H1 (cell line): ENCODE measurements around the gene PLA2G10. TPM values are rescaled to one million over a fixed set of nuclear protein-coding genes. Genes with fewer than 3 reads are reported as not detected.
A peak's percentile ranks its signal among the peaks of the same experiment; 100 is the strongest.

Experiments
- CTCF ChIA-PET: fragments of 300-600 bp; sonication (Branson Sonifier 250); formaldehyde crosslinking; loops from one replicate; lab custom pipeline; 2021; ENCODE audit not compliant: partially characterized antibody; lab: Charles Lee
- POLR2A ChIA-PET: fragments of 300-600 bp; sonication (Branson Sonifier 250); formaldehyde crosslinking; loops from one replicate; lab custom pipeline; 2021; ENCODE audit warnings: inconsistent platforms; ENCODE audit not compliant: partially characterized antibody; lab: Charles Lee
- DNase-seq, 2 experiments: peaks; one replicate each; pipeline versions ENCODE4 v3.0.0 to v3.0.0-alpha.2; 2010 to 2022; ENCODE audit warnings: low spot score in 2 of 2, low read depth in 1 of 2, mixed read lengths in 1 of 2
- FAIRE-seq: peaks from 2 replicates; lab custom pipeline; 2011; peaks lifted over from hg19 to GRCh38; lab: Jason Lieb, UNC
- H2AFZ ChIP-seq: 2 replicates; pipeline ENCODE4 v1.8.1; 2012; ENCODE audit warnings: low read length, inconsistent platforms
- H2AK5ac ChIP-seq: 2 replicates; pipeline ENCODE4 v1.6.1; 2013; ENCODE audit warnings: low read depth, low read length
- H2BK120ac ChIP-seq: replicated peaks from 2 replicates; pipeline ENCODE3; 2013; ENCODE audit warnings: low read depth, low read length, inconsistent platforms
- H2BK12ac ChIP-seq: 2 replicates; pipeline ENCODE4 v1.6.1; 2013; ENCODE audit warnings: low read depth, low read length
- H2BK15ac ChIP-seq: 2 replicates; pipeline ENCODE4 v1.6.1; 2013; ENCODE audit warnings: low read length
- H2BK20ac ChIP-seq: 2 replicates; pipeline ENCODE4 v1.6.1; 2013; ENCODE audit warnings: low read length
- H2BK5ac ChIP-seq: 2 replicates; pipeline ENCODE4 v1.6.1; 2013; ENCODE audit warnings: low read depth, low read length
- H3K14ac ChIP-seq: 2 replicates; pipeline ENCODE4 v1.6.1; 2013; ENCODE audit warnings: inconsistent platforms; ENCODE audit not compliant: insufficient read length
- H3K18ac ChIP-seq: 2 replicates; pipeline ENCODE4 v1.6.1; 2013; ENCODE audit warnings: low read length; ENCODE audit errors: extremely low read depth
- H3K23ac ChIP-seq: 2 replicates; pipeline ENCODE4 v1.6.1; 2013; ENCODE audit warnings: inconsistent platforms; ENCODE audit not compliant: insufficient read length
- H3K23me2 ChIP-seq: 2 replicates; pipeline ENCODE4 v1.6.1; 2013; ENCODE audit warnings: low read depth, low read length
- H3K27ac ChIP-seq: 2 replicates; pipeline ENCODE4 v1.6.1; 2011; ENCODE audit warnings: low read depth, low read length, inconsistent platforms
- H3K27me3 ChIP-seq, 4 experiments: replicated peaks in 1 of 4; 1 replicate in 1 of 4; 2 replicates in 3 of 4; pipeline versions ENCODE4 v1.6.1 to v1.8.1; 2011 to 2013; ENCODE audit warnings: low read length in 3 of 4, mild to moderate bottlenecking in 3 of 4, inconsistent platforms in 2 of 4, mixed read lengths in 2 of 4, moderate library complexity in 1 of 4; ENCODE audit not compliant: control insufficient read depth in 3 of 4, insufficient read depth in 3 of 4; ENCODE audit errors: extremely low read depth in 1 of 4
- H3K36me3 ChIP-seq, 4 experiments: 2 replicates each; pipeline versions ENCODE4 v1.6.1 to v1.8.1; 2011 to 2013; ENCODE audit warnings: mild to moderate bottlenecking in 4 of 4, low read length in 3 of 4, moderate library complexity in 2 of 4, control low read depth in 1 of 4, inconsistent platforms in 1 of 4; ENCODE audit not compliant: insufficient read depth in 4 of 4, control insufficient read depth in 2 of 4
- H3K4ac ChIP-seq: replicated peaks from 2 replicates; pipeline ENCODE3; 2013; ENCODE audit warnings: low read length, low read depth, mixed read lengths, inconsistent platforms; ENCODE audit not compliant: insufficient read length
- H3K4me1 ChIP-seq, 4 experiments: replicated peaks in 1 of 4; 1 replicate in 1 of 4; 2 replicates in 3 of 4; pipeline versions ENCODE4 v1.6.1 to v1.8.1; 2011 to 2013; ENCODE audit warnings: low read length in 3 of 4, inconsistent platforms in 2 of 4, mixed read lengths in 1 of 4; ENCODE audit not compliant: insufficient read depth in 4 of 4, control insufficient read depth in 3 of 4
- H3K4me2 ChIP-seq, 2 experiments: 2 replicates each; pipeline versions ENCODE4 v1.6.1 to v1.8.1; 2011 to 2013; ENCODE audit warnings: low read depth in 2 of 2, low read length in 2 of 2, control low read depth in 1 of 2, inconsistent platforms in 1 of 2, mild to moderate bottlenecking in 1 of 2; ENCODE audit not compliant: insufficient read depth in 1 of 2
- H3K4me3 ChIP-seq, 4 experiments: fragments of 200-600, 300-600 bp in 1 of 4; sonication (generic), shearing (Covaris generic), sonication (Bioruptor Twin) in 1 of 4; 2 replicates each; pipeline versions ENCODE4 v1.5.1 to v1.8.1; 2011 to 2016; ENCODE audit warnings: low read length in 4 of 4, low read depth in 3 of 4, control low read depth in 2 of 4, inconsistent platforms in 2 of 4, mild to moderate bottlenecking in 2 of 4, mixed read lengths in 1 of 4, moderate library complexity in 1 of 4; ENCODE audit not compliant: insufficient read depth in 2 of 4; ENCODE audit errors: extremely low read depth in 1 of 4
- H3K56ac ChIP-seq: replicated peaks from 2 replicates; pipeline ENCODE3; 2013; ENCODE audit warnings: low read depth, mild to moderate bottlenecking, mixed read lengths, low read length, inconsistent platforms; ENCODE audit not compliant: insufficient read length
- H3K79me1 ChIP-seq: 2 replicates; pipeline ENCODE4 v1.6.1; 2013; ENCODE audit warnings: low read depth, low read length, control low read depth
- H3K79me2 ChIP-seq, 2 experiments: 2 replicates each; pipeline versions ENCODE4 v1.6.1 to v1.8.1; 2012 to 2013; ENCODE audit warnings: low read length in 2 of 2, mild to moderate bottlenecking in 2 of 2, inconsistent platforms in 1 of 2; ENCODE audit not compliant: insufficient read depth in 2 of 2, control insufficient read depth in 1 of 2
- H3K9ac ChIP-seq, 4 experiments: replicated peaks in 1 of 4; 1 replicate in 1 of 4; 2 replicates in 3 of 4; pipeline versions ENCODE4 v1.6.1 to v1.8.1; 2011 to 2013; ENCODE audit warnings: low read depth in 3 of 4, low read length in 3 of 4, control low read depth in 2 of 4, mild to moderate bottlenecking in 2 of 4, moderate library complexity in 2 of 4, inconsistent platforms in 1 of 4; ENCODE audit errors: extremely low read depth in 1 of 4
- H3K9me3 ChIP-seq, 2 experiments: 2 replicates each; pipeline versions ENCODE4 v1.6.1 to v1.8.1; 2012 to 2013; ENCODE audit warnings: mild to moderate bottlenecking in 2 of 2, moderate library complexity in 2 of 2, control low read depth in 1 of 2, inconsistent platforms in 1 of 2, low read depth in 1 of 2, low read length in 1 of 2, mixed read lengths in 1 of 2; ENCODE audit not compliant: insufficient read depth in 2 of 2
- H4K20me1 ChIP-seq, 2 experiments: replicated peaks in 1 of 2; 2 replicates each; pipeline versions ENCODE3 to v1.8.1; 2011 to 2013; ENCODE audit warnings: inconsistent platforms in 2 of 2, low read length in 2 of 2, mild to moderate bottlenecking in 1 of 2; ENCODE audit not compliant: insufficient read depth in 2 of 2, control insufficient read depth in 1 of 2
- H4K5ac ChIP-seq: 2 replicates; pipeline ENCODE4 v1.6.1; 2013; ENCODE audit warnings: low read length, low read depth, mixed read lengths, inconsistent platforms; ENCODE audit not compliant: insufficient read length
- H4K8ac ChIP-seq: 2 replicates; pipeline ENCODE4 v1.8.0; 2013; ENCODE audit warnings: mild to moderate bottlenecking, moderate library complexity, low read length, inconsistent platforms; ENCODE audit not compliant: insufficient read depth; ENCODE audit errors: extremely low read depth
- H4K91ac ChIP-seq: replicated peaks from 2 replicates; pipeline ENCODE3; 2013; ENCODE audit warnings: low read length, mixed read lengths, inconsistent platforms; ENCODE audit not compliant: insufficient read length
- CREB1 ChIP-seq: IDR thresholded peaks from 2 replicates; pipeline ENCODE4 v1.6.1; 2012; ENCODE audit warnings: inconsistent platforms
- HDAC2 ChIP-seq, 2 experiments: fragments of 300-600 bp in 1 of 2; sonication (generic) in 1 of 2; IDR thresholded peaks; 2 replicates each; pipeline ENCODE4 v1.6.1; 2011 to 2012; ENCODE audit warnings: low read depth in 2 of 2, low read length in 2 of 2, mild to moderate bottlenecking in 2 of 2, moderate library complexity in 2 of 2, borderline replicate concordance in 1 of 2, inconsistent platforms in 1 of 2
- KDM5A ChIP-seq: fragments of 200-600 bp; IDR thresholded peaks from 2 replicates; pipeline ENCODE4 v1.7.1; 2012; ENCODE audit warnings: mild to moderate bottlenecking, low read length, inconsistent platforms, mixed read lengths
- NANOG ChIP-seq: IDR thresholded peaks from 2 replicates; pipeline ENCODE4 v1.6.1; 2011; ENCODE audit warnings: low read length, low read depth, mild to moderate bottlenecking, inconsistent platforms; ENCODE audit not compliant: insufficient read depth, poor library complexity, severe bottlenecking
- PHF8 ChIP-seq: fragments of 200-600 bp; sonication (generic); conservative IDR thresholded peaks from 2 replicates; pipeline ENCODE4 v1.7.1; 2012; ENCODE audit warnings: low read depth, mild to moderate bottlenecking, inconsistent platforms, low read length, moderate library complexity
- POU5F1 ChIP-seq: IDR thresholded peaks from 2 replicates; pipeline ENCODE4 v1.6.1; 2011; ENCODE audit warnings: low read depth, mild to moderate bottlenecking, low read length, moderate library complexity
- WGBS, 2 experiments: shearing (Covaris generic) in 1 of 2; methylation state at CpG; one replicate each; pipeline versions ENCODE4 v1.1.6 to v1.1.7; 2013 to 2015; ENCODE audit warnings: low lambda C conversion rate in 2 of 2, mixed read lengths in 2 of 2, inconsistent platforms in 1 of 2, low coverage in 1 of 2, missing lambda C conversion rate in 1 of 2; ENCODE audit not compliant: insufficient replicate concordance in 2 of 2, insufficient coverage in 1 of 2, insufficient read length in 1 of 2; ENCODE audit errors: extremely low coverage in 1 of 2, missing lambda C conversion rate in 1 of 2; 5-methylcytosine and 5-hydroxymethylcytosine counted together
- polyA plus RNA-seq, 7 experiments: library from polyadenylated mRNA; depleted of rRNA in 3 of 7; stranded (reverse) in 5 of 7; unstranded in 2 of 7; fragments of >200 nt in 5 of 7; fragments of 200-250 nt in 2 of 7; gene quantifications; 1 replicate in 5 of 7; 2 replicates in 1 of 7; 4 replicates in 1 of 7; pipeline versions ENCODE4 v1.2.1 to v1.2.3, GENCODE V29; 2011 to 2013; ENCODE audit warnings: missing spikeins in 2 of 7, mixed read lengths in 2 of 7
- total RNA-seq: library from RNA; stranded (reverse); fragmentation: NEBNext Ultra II Directional; extraction: Animal tissue kit (Norgen Biotek cat#: 25700); gene quantifications from 2 replicates; pipeline ENCODE4 v1.2.1, GENCODE V29; 2021
- TF ChIP-seq, protein P1 (sequence below), 3 experiments: IDR thresholded peaks; 1 replicate in 2 of 3; 2 replicates in 1 of 3; pipeline versions ENCODE4 v1.5.1 to v1.6.1; 2011; ENCODE audit warnings: low read length in 3 of 3, mild to moderate bottlenecking in 3 of 3, inconsistent platforms in 2 of 3, low read depth in 1 of 3, moderate library complexity in 1 of 3; ENCODE audit not compliant: insufficient read depth in 1 of 3; ENCODE audit errors: control extremely low read depth in 1 of 3

Gene PLA2G10
- total and polyA plus RNA-seq, 2 of the 8 experiments (the other 6 are each of a cell fraction or from before 2014, with no cell fraction given), result 0.60 to 2.2 TPM

DNA sequence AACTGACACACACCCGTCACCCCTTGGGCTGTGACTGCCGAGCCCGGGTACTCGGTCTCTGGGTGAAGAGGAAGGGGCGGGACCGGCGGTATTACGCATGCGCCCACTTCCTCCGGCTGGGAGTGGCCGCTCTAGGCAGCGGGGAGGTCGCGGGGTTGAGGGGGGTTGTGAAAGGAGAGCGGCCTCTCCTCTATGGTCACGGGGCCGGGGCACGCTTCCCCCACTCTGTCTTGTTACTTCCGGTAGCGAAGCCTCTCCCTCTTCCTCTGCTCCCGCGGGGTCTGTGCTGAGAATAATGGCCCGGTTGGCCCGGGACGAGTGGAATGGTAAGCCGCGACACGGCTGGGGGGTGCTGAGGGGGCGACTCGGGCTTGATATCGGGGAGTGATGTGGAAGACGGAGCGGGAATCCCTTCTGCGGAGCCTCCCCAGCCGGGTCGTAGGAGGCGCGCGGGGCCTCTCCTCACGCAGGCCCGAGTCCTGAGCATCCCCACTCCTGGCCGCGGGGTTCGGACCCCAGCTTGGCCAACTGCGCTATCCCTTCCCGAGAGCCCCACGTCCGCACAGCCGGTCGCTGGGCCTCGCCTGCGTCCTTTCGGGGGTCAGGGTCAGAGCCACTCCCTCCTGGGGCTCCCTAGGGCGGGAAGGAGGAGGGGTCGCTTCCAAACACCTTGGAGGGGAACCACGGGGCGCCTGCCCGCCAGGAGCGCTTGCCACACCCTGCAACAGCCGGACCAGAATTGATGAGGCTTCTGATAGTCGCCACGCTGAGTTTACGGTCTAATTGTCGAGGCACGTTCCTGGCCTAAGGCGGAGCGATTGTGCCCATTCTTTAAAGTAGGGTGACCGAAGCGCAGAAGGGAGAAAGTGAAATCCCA lies 61.2 kb downstream of the PLA2G10 start, which contains the start of gene BFAR:
Gene BFAR, plus strand, starts transcription at position 259 of the 877 bp plus-strand sequence. CDS start 11,396 bp downstream, outside the sequence.
- POLR2A ChIA-PET, result interaction anchor here (0.8 to 2.5 kb wide), 11 partner anchors 9 to 461 kb away, joined by 3 to 9 read pairs (median 3); partner anchors contain the start of gene RRN3
- peak; percentile 74 for TF ChIP-seq PHF8
- TF ChIP-seq KDM5A, result 0 out of 2 replicates have a peak, but pooled peaks have one; percentile 30
- TF ChIP-seq, protein P1, sequence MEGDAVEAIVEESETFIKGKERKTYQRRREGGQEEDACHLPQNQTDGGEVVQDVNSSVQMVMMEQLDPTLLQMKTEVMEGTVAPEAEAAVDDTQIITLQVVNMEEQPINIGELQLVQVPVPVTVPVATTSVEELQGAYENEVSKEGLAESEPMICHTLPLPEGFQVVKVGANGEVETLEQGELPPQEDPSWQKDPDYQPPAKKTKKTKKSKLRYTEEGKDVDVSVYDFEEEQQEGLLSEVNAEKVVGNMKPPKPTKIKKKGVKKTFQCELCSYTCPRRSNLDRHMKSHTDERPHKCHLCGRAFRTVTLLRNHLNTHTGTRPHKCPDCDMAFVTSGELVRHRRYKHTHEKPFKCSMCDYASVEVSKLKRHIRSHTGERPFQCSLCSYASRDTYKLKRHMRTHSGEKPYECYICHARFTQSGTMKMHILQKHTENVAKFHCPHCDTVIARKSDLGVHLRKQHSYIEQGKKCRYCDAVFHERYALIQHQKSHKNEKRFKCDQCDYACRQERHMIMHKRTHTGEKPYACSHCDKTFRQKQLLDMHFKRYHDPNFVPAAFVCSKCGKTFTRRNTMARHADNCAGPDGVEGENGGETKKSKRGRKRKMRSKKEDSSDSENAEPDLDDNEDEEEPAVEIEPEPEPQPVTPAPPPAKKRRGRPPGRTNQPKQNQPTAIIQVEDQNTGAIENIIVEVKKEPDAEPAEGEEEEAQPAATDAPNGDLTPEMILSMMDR (IDR thresholded peaks at IDR 0.05; ENCODE audit: control extremely low read depth in 1 of 3, insufficient read depth in 1 of 3, low read depth in 1 of 3, low read length in 3 of 3), result no peak
- no peak for TF ChIP-seq POU5F1
- no peak for TF ChIP-seq NANOG
- TF ChIP-seq CREB1, result peak; percentile 66
- TF ChIP-seq HDAC2 (IDR thresholded peaks at IDR 0.05; ENCODE audit: borderline replicate concordance in 1 of 2, low read depth in 2 of 2, low read length in 2 of 2), result 0 out of 4 replicates have a peak, but pooled peaks of 1 of the 2 experiments have one; percentile 69

More for the DNA sequence above, 61.2 kb downstream of the PLA2G10 start, which contains the start of gene BFAR:
- peak within 1 kb of the TSS; percentile 96 for H2BK5ac ChIP-seq
- peak within 1 kb of the TSS; percentile 70 for H3K56ac ChIP-seq
- no peaks in the 10 kb centered on the region for H3K9me3 ChIP-seq
- H3K4me1 ChIP-seq, result peaks cover 16 to 23% (median 23%) of the 10 kb centered on the region in 4 experiments
- peaks cover 8% of the 10 kb centered on the region for H3K23me2 ChIP-seq
- peak within 1 kb of the TSS; percentile 61 for H2BK120ac ChIP-seq
- no peaks in the 10 kb centered on the region for H3K27me3 ChIP-seq
- H3K14ac ChIP-seq, result no peak within 1 kb of the TSS
- peak within 1 kb of the TSS; percentile 86 to 98 (median 96) for H3K4me3 ChIP-seq
- peak within 1 kb of the TSS; percentile 40; the same call in 1 of the 2 replicates for H3K18ac ChIP-seq
- H4K8ac ChIP-seq, result peak within 1 kb of the TSS; percentile 90; the same call in 1 of the 2 replicates
- peak within 1 kb of the TSS; percentile 84 for H2AK5ac ChIP-seq
- H2BK20ac ChIP-seq, result no peak within 1 kb of the TSS
- DNase-seq, result peak; percentile 95 to 98
- no peak for FAIRE-seq
- H2BK12ac ChIP-seq, result peak within 1 kb of the TSS; percentile 77; the same call in 1 of the 2 replicates
- H4K5ac ChIP-seq, result peak within 1 kb of the TSS; percentile 74
- H3K23ac ChIP-seq, result no peak within 1 kb of the TSS
- peaks cover 0 to 10% (median under 1%) of the 10 kb centered on the region in 4 experiments; a peak in 4 of 8 replicates for H3K36me3 ChIP-seq
- H3K4me2 ChIP-seq, result peak within 1 kb of the TSS; percentile 89 to 91
- peak within 1 kb of the TSS; percentile 86 for H3K27ac ChIP-seq
- H3K79me2 ChIP-seq, result peaks cover 7 to 49% of the 10 kb centered on the region in 2 experiments; a peak in 3 of 4 replicates
- H4K91ac ChIP-seq, result peak within 1 kb of the TSS; percentile 77
- no peak within 1 kb of the TSS for H2AFZ ChIP-seq
- WGBS, 2 experiments, result 3% methylated on average over 47 of the region's 69 CpGs; no CpG with 5 or more reads in 1 of the 2 experiments
- H3K4ac ChIP-seq, result no peak within 1 kb of the TSS
- peaks cover 0 to 2% of the 10 kb centered on the region in 2 experiments for H4K20me1 ChIP-seq
- CTCF ChIA-PET, result no interaction called here
- no peak within 1 kb of the TSS for H2BK15ac ChIP-seq
- H3K79me1 ChIP-seq, result no peaks in the 10 kb centered on the region
- peak within 1 kb of the TSS; percentile 84 to 97 (median 90) for H3K9ac ChIP-seq
